ENCODE data around the gene DAPK1.

DNA sequence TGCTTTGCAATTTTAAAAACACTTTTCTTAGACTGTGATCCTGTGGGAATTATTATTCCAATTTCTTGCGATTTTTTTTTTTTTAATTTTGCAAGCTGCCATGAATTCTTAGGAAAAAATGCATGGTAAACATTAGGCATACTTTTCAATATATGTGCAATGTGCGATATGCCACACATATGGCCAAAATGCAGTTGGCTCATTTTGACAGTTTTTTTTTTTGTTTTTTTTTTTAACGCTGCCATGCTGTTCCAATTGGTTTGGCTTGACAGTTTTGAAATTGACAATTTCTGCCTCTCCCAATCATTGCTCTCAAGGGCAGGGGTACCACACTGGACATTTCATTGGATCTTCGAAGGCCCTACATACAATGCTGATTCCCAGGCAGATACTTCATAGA is 36.4 kb downstream of the DAPK1 start:
- TF ChIP-seq POLR2A (IDR thresholded peaks at IDR 0.05; ENCODE audit: low read depth, low read length) (no peak), POU2F2 (IDR thresholded peaks at IDR 0.05; ENCODE audit: low read depth, low read length) (no peak), PAX5 (IDR thresholded peaks at IDR 0.05; ENCODE audit: insufficient read depth, low read length, severe bottlenecking) (no peak)

Measured in GM12891 (cell line).